Esophagus muscularis mucosa (tissue), 4 donors: Measurements from ENCODE around the gene PXDN.

Source experiments
- EP300 ChIP-seq: sonication (generic); formaldehyde crosslinking; IDR thresholded peaks from one replicate; pipeline ENCODE4 v1.6.1; 2017; ENCODE audit warnings: antibody characterized with exemption
- POLR2A ChIP-seq: fragments of 450-650 bp; IDR thresholded peaks from one replicate; pipeline ENCODE4 v1.6.1; 2017; ENCODE audit warnings: antibody characterized with exemption, moderate library complexity, mild to moderate bottlenecking, low read depth
- POLR2AphosphoS5 ChIP-seq, 2 donors: sonication (generic); formaldehyde crosslinking; IDR thresholded peaks; one replicate each; pipeline ENCODE4 v1.6.1; 2017; ENCODE audit warnings: antibody characterized with exemption in 2 of 2
- TF ChIP-seq, protein P1 (sequence below), 3 experiments: fragments of 200-600 bp in 2 of 3; fragments of 450-650 bp in 1 of 3; sonication (generic) in 2 of 3; IDR thresholded peaks; one replicate each; pipeline ENCODE4 v1.5.1; 2017 to 2019; ENCODE audit warnings: antibody characterized with exemption in 3 of 3, mild to moderate bottlenecking in 2 of 3, moderate library complexity in 1 of 3

DNA sequence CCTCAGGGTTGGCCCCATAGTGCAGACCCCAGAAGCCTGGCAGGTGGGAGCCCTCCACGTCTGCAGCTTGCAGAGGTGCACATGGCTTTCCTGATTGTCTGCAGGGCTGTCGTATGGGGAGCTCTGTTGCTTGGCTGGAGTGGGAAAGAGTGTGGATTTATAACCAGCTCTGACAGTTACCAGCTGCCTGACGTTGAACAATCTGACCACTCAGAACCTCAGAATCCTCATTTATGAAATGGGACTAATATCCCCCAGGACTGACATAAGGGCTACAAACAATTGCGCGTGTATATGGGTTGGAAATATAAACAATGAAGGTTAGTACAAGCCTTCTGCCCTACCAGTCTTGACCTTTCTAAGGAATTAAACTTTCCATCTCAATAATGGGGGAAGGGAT, 13.9 kb upstream of the PXDN start:
- TF ChIP-seq POLR2AphosphoS5 (IDR thresholded peaks at IDR 0.05), result no peak
- TF ChIP-seq POLR2A, result no peak
- TF ChIP-seq, protein P1, sequence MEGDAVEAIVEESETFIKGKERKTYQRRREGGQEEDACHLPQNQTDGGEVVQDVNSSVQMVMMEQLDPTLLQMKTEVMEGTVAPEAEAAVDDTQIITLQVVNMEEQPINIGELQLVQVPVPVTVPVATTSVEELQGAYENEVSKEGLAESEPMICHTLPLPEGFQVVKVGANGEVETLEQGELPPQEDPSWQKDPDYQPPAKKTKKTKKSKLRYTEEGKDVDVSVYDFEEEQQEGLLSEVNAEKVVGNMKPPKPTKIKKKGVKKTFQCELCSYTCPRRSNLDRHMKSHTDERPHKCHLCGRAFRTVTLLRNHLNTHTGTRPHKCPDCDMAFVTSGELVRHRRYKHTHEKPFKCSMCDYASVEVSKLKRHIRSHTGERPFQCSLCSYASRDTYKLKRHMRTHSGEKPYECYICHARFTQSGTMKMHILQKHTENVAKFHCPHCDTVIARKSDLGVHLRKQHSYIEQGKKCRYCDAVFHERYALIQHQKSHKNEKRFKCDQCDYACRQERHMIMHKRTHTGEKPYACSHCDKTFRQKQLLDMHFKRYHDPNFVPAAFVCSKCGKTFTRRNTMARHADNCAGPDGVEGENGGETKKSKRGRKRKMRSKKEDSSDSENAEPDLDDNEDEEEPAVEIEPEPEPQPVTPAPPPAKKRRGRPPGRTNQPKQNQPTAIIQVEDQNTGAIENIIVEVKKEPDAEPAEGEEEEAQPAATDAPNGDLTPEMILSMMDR (IDR thresholded peaks at IDR 0.05), result no peak
- no peak for TF ChIP-seq EP300
